Activated CD4-positive, alpha-beta memory T cell treated with anti-CD3 and anti-CD28 coated beads, Interleukin-2, amount 10 ng/mL, durations not matched to agents 7 days and 5 days (primary cell): Measurements from ENCODE around the gene SMAD9. TPM values are rescaled to one million over a fixed set of nuclear protein-coding genes. Genes with fewer than 3 reads are reported as not detected.

Experiments
- CTCF ChIA-PET: fragments of 350-600 bp; sonication (Branson Sonifier 250); formaldehyde crosslinking; loops from one replicate; lab custom pipeline; 2021; ENCODE audit warnings: antibody characterized with exemption, inconsistent platforms; lab: Charles Lee
- POLR2A ChIA-PET: fragments of 350-600 bp; sonication (Branson Sonifier 250); formaldehyde crosslinking; loops from one replicate; lab custom pipeline; 2021; ENCODE audit warnings: antibody characterized with exemption; lab: Charles Lee
- DNase-seq: peaks from one replicate; pipeline ENCODE4 v3.0.0-alpha.2; 2020
- H3K27ac Mint-ChIP-seq: one replicate; pipeline ENCODE4 v1.8.0; 2021; ENCODE audit warnings: mild to moderate bottlenecking, mixed read lengths
- H3K27me3 Mint-ChIP-seq: one replicate; pipeline ENCODE4 v1.8.0; 2021; ENCODE audit warnings: mixed read lengths
- H3K36me3 Mint-ChIP-seq: one replicate; pipeline ENCODE4 v1.8.0; 2021; ENCODE audit warnings: low read depth, mixed read lengths
- H3K4me1 Mint-ChIP-seq: one replicate; pipeline ENCODE4 v1.8.0; 2021; ENCODE audit warnings: mixed read lengths
- H3K4me3 Mint-ChIP-seq: one replicate; pipeline ENCODE4 v1.8.0; 2021; ENCODE audit warnings: mild to moderate bottlenecking, mixed read lengths
- H3K9me3 Mint-ChIP-seq: one replicate; pipeline ENCODE4 v1.8.0; 2021; ENCODE audit warnings: mixed read lengths
- total RNA-seq, 2 experiments: library from RNA; stranded (reverse); gene quantifications; one replicate each; pipeline ENCODE4 v1.2.3, GENCODE V29; 2021

Gene SMAD9
- total RNA-seq, 2 experiments from 2014 or later: not detected

GRCh38 chr13:36817996-36818803, 101.8 kb downstream of the SMAD9 start:
- ChIA-PET CTCF (interaction anchor here (0.7 kb wide), 1 partner anchor 182 kb away, joined by 4 read pairs; the partner anchor contains the start of gene EXOSC8), POLR2A (interaction anchor here (0.6 to 1.2 kb wide), 5 partner anchors 135 to 1531 kb away, joined by 3 to 9 read pairs (median 3); partner anchors contain the start of genes EXOSC8, SUPT20H and UFM1)
- Mint-ChIP-seq H3K27me3 (peaks cover 21% of the 10 kb centered on the region), H3K4me3 (peak overlapping the region; percentile 94), H3K36me3 (peaks cover 8% of the 10 kb centered on the region), H3K9me3 (no peaks in the 10 kb centered on the region), H3K27ac (peak overlapping the region; percentile 76), H3K4me1 (peaks cover 40% of the 10 kb centered on the region)
- DNase-seq: no peak

DNA sequence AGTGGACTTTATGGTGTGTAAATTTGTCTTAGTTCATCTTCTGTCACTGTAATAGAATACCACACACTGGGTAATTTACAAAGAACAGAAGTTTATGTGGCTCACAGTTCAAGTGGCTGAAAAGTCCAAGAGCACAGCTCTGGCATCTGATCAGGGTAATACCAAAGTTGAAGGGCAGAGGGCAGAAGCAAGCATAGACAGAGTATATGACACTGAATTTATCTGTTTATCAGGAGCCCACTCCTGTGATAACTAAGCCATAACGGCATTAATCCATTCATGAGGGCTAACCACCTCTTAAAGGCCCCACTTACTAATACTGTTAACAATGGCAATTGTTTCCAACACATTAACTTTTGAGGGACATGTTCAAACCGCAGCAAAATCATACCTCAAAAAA, 105.0 kb downstream of the SMAD9 start:
- ChIA-PET POLR2A (interaction anchor here (1.0 kb wide), 1 partner anchor 9 kb away, joined by 3 read pairs; no protein-coding TSS in a partner anchor), CTCF (interaction anchor here (1.0 to 2.0 kb wide), 4 partner anchors 12 to 166 kb away, joined by 3 to 7 read pairs (median 6); no protein-coding TSS in a partner anchor)
- no peak overlapping the region for H3K27ac Mint-ChIP-seq
- H3K4me3 Mint-ChIP-seq: no peak overlapping the region
- no peaks in the 10 kb centered on the region for H3K36me3 Mint-ChIP-seq
- peaks cover 14% of the 10 kb centered on the region for H3K4me1 Mint-ChIP-seq
- no peaks in the 10 kb centered on the region for H3K9me3 Mint-ChIP-seq
- DNase-seq: no peak
- peaks cover 40% of the 10 kb centered on the region for H3K27me3 Mint-ChIP-seq

DNA sequence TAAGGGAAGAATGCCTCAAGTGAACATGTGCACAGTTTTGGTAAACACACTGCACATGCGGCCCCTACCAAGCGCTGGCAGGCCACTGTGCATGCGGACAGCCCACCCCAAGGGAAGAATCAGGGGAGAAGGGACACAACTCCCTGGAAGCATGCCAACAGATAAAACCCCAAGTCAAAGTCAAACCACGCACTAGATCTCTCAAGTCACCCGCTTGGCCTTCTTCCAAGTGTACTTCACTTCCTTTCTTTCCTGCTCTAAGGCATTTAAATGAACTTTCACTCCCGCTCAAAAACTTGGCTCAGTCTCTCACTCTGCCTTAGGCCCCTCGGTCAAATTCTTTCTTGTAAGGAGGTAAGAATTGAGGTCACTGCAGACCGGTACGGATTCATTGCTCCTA, 105.6 kb downstream of the SMAD9 start:
- ChIA-PET POLR2A (interaction anchor here (1.0 kb wide), 1 partner anchor 8 kb away, joined by 3 read pairs; no protein-coding TSS in a partner anchor), CTCF (interaction anchor here (1.8 to 2.0 kb wide), 2 partner anchors 12 to 16 kb away, joined by 7 read pairs; no protein-coding TSS in a partner anchor)
- Mint-ChIP-seq H3K27me3 (peaks cover 42% of the 10 kb centered on the region), H3K4me3 (no peak overlapping the region), H3K9me3 (no peaks in the 10 kb centered on the region), H3K27ac (no peak overlapping the region), H3K36me3 (no peaks in the 10 kb centered on the region), H3K4me1 (peaks cover 14% of the 10 kb centered on the region)
- DNase-seq: no peak

DNA sequence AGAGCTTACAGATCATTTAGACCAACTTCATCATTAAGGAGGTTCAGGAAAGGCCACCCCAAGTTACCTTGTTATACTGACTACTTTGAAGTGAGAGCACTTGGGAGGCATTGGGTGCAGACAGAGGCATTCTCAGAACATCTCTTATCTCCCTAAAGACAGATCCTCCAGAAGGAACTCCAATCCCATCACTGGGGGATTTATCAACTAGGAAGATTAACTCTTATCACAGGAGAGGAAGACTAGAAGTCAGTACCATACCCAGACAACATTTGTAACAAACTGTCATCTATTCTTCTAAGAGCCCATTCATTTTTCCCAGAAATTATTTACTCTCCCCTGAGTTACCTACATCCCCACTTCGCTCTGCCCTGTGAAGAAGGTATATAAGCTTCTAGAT, 106.8 kb downstream of the SMAD9 start:
- Mint-ChIP-seq H3K4me3 (no peak overlapping the region), H3K36me3 (no peaks in the 10 kb centered on the region), H3K9me3 (no peaks in the 10 kb centered on the region), H3K27me3 (peaks cover 42% of the 10 kb centered on the region), H3K4me1 (peaks cover 6% of the 10 kb centered on the region), H3K27ac (no peak overlapping the region)
- POLR2A ChIA-PET: no interaction called here
- DNase-seq: no peak
- CTCF ChIA-PET: no interaction called here

GRCh38 chr13:36807616-36808015, 112.4 kb downstream of the SMAD9 start:
- peaks cover 33% of the 10 kb centered on the region for H3K27me3 Mint-ChIP-seq
- ChIA-PET CTCF (no interaction called here), POLR2A (no interaction called here)
- no peaks in the 10 kb centered on the region for H3K9me3 Mint-ChIP-seq
- H3K4me1 Mint-ChIP-seq: no peaks in the 10 kb centered on the region
- H3K36me3 Mint-ChIP-seq: no peaks in the 10 kb centered on the region
- no peak overlapping the region for H3K27ac Mint-ChIP-seq
- H3K4me3 Mint-ChIP-seq: no peak overlapping the region
- DNase-seq: no peak

DNA sequence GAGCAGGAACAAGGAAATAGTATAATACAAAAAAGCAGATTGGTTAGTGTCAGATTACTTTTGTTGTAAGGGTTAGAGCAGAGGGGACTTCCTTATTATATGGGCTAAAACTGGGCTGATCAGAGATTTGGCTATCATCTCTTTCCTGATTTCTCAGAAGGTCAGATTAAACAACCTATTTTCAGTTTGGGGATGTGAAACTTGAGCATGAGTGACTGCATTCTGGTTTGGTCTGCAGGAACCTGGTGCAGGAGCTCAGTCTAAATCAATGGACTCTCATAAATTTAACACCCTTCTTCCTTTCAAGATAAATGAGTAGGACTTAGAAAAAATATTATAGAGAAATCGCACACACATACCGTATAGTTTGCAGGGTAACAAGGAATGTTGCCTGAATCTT, 113.9 kb downstream of the SMAD9 start:
- no peak for DNase-seq
- no peaks in the 10 kb centered on the region for H3K4me1 Mint-ChIP-seq
- H3K4me3 Mint-ChIP-seq: no peak overlapping the region
- no peaks in the 10 kb centered on the region for H3K9me3 Mint-ChIP-seq
- no peaks in the 10 kb centered on the region for H3K36me3 Mint-ChIP-seq
- no peak overlapping the region for H3K27ac Mint-ChIP-seq
- ChIA-PET CTCF (no interaction called here), POLR2A (interaction anchor here (0.6 kb wide), 1 partner anchor 9 kb away, joined by 3 read pairs; no protein-coding TSS in a partner anchor)
- H3K27me3 Mint-ChIP-seq: peaks cover 30% of the 10 kb centered on the region

DNA sequence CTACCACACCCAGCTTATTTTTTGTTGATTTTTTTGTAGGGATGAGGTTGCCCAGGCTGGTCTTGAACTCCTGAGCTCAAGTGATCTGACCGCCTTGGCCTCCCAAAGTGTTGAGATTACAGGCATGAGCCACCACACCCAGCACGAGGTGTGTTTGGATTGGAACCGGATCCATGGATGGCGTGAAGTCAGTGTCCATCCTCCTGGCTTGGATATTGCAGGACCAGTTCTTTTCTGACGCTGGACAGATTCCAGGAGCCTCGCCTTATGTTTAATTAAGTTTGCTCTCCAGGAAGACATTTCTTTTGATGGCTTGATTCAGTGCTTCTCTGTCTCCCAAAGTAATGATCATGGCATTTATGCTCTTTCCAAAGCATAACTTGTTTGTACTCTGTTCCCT, 115.5 kb downstream of the SMAD9 start:
- ChIA-PET POLR2A (no interaction called here), CTCF (no interaction called here)
- no peaks in the 10 kb centered on the region for H3K4me1 Mint-ChIP-seq
- H3K36me3 Mint-ChIP-seq: no peaks in the 10 kb centered on the region
- H3K27me3 Mint-ChIP-seq: peaks cover 28% of the 10 kb centered on the region
- no peaks in the 10 kb centered on the region for H3K9me3 Mint-ChIP-seq
- no peak for DNase-seq
- no peak overlapping the region for H3K4me3 Mint-ChIP-seq
- no peak overlapping the region for H3K27ac Mint-ChIP-seq

DNA sequence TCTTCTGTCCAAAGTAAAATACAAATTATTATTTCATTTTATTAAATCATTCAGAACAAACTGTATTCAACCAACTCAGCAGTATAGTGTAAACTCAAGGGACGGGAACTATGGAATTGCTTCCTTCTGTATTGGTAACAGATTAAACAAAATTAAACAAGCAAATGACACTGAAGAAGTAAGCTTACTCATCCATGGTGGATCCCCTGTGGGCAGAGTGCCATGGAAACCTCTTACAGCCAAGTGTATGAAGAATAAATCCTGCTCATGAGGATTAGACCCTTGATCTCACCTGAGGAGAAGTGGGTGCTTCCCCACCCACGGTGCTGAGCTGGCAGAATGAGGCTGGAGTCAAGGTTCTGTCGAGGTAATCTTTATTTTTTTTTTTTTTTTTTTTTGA, 119.0 kb downstream of the SMAD9 start:
- POLR2A ChIA-PET: interaction anchor here (0.7 kb wide), 1 partner anchor 441 kb away, joined by 3 read pairs; no protein-coding TSS in a partner anchor
- DNase-seq: no peak
- CTCF ChIA-PET: no interaction called here
- H3K4me1 Mint-ChIP-seq: no peaks in the 10 kb centered on the region
- no peaks in the 10 kb centered on the region for H3K36me3 Mint-ChIP-seq
- H3K27me3 Mint-ChIP-seq: peaks cover 24% of the 10 kb centered on the region
- no peaks in the 10 kb centered on the region for H3K9me3 Mint-ChIP-seq
- H3K27ac Mint-ChIP-seq: no peak overlapping the region
- no peak overlapping the region for H3K4me3 Mint-ChIP-seq

DNA sequence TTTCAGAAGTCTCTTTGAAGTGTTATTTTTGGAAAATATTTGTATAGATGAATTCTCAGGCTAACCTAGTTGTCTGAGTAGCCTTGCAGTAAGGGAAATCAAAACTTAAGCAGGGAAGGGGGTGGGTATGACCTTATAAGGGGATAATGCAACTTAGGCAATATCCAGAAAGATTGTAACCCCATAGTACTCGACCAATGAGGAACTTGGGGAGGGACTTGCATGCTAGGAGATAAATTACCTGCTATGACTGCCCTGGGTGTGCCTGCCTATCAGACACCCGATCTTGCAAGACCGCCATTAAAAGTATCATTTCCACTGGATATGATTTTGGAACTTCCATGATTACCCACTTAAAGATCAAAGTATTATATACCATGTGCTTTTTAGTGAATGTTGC, 124.0 kb downstream of the SMAD9 start:
- H3K36me3 Mint-ChIP-seq: no peaks in the 10 kb centered on the region
- no peaks in the 10 kb centered on the region for H3K4me1 Mint-ChIP-seq
- H3K9me3 Mint-ChIP-seq: no peaks in the 10 kb centered on the region
- ChIA-PET CTCF (no interaction called here), POLR2A (no interaction called here)
- DNase-seq: no peak
- H3K27ac Mint-ChIP-seq: no peak overlapping the region
- H3K4me3 Mint-ChIP-seq: no peak overlapping the region
- H3K27me3 Mint-ChIP-seq: peaks cover 8% of the 10 kb centered on the region

DNA sequence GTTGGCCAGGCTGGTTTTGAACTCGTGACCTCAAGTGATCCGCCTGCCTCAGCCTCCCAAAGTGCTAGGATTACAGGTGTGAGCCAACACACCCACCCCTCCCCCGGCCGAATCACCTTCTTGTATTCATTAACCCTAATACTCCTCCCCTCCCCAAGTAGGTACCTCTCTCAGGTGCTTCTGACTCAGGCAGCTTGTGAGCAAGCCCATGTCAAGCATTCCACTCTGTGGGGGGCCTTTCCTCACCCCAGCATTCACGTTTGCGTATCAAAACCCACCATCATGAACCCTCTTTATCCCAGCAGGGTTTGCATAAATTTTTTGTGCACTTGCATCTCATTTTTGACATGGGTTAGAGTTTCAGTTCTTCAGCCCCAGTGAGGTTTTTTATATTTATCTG, 124.6 kb downstream of the SMAD9 start:
- Mint-ChIP-seq H3K4me1 (no peaks in the 10 kb centered on the region), H3K36me3 (no peaks in the 10 kb centered on the region), H3K27me3 (peaks cover 9% of the 10 kb centered on the region), H3K9me3 (no peaks in the 10 kb centered on the region), H3K27ac (no peak overlapping the region), H3K4me3 (no peak overlapping the region)
- CTCF ChIA-PET: no interaction called here
- no peak for DNase-seq
- POLR2A ChIA-PET: no interaction called here

Other genes with a start within 250 kb of the SMAD9 start
- gene SERTM1, start 246.2 kb downstream of the SMAD9 start, total RNA-seq: not detected
- 10 to 100 TPM; 15.3 to 16.1 TPM for gene RFXAP, start 101.0 kb downstream of the SMAD9 start, total RNA-seq
- 10 to 100 TPM; 36.3 to 36.6 TPM for gene ALG5, start 79.1 kb upstream of the SMAD9 start, total RNA-seq
- 100 to 1,000 TPM; 101 to 109 TPM for gene EXOSC8, start 80.5 kb upstream of the SMAD9 start, total RNA-seq
- 10 to 100 TPM; 70.7 to 70.9 TPM for gene SUPT20H, start 139.4 kb upstream of the SMAD9 start, total RNA-seq
- gene CSNK1A1L, start 185.4 kb upstream of the SMAD9 start, total RNA-seq: not detected